HEK293 (cell line): Measurements from ENCODE around the gene PRKAR2B.
A peak's percentile ranks its signal among the peaks of the same experiment; 100 is the strongest.
"Not testable (repeated sequence)": the region's sequence is repeated elsewhere in the genome, so short reads cannot be mapped to it uniquely, and the experiment has no call there.

Experiments
- CTCF ChIA-PET: fragments of 350-600 bp; formaldehyde crosslinking; extraction: SDS; loops from one replicate; lab custom pipeline; 2021; ENCODE audit warnings: antibody characterized with exemption; lab: Yijun Ruan, JAX
- POLR2A ChIA-PET: fragments of 300-600 bp; formaldehyde crosslinking; extraction: SDS; loops from one replicate; lab custom pipeline; 2020; ENCODE audit warnings: antibody characterized with exemption, inconsistent platforms; lab: Yijun Ruan, JAX
- H3K27ac ChIP-seq: fragments of 200-500 bp; sonication (Bioruptor generic); 2 replicates; pipeline ENCODE4 v1.5.1; 2014; ENCODE audit warnings: low read depth, low read length, control low read depth, inconsistent platforms; ENCODE audit errors: extremely low read depth
- H3K36me3 ChIP-seq, 2 experiments: fragments of 200-500 bp in 1 of 2; sonication (Bioruptor generic) in 1 of 2; 1 replicate in 1 of 2; 2 replicates in 1 of 2; pipeline ENCODE4 v1.5.1; 2014 to 2017; ENCODE audit warnings: inconsistent platforms in 2 of 2, low read length in 2 of 2; ENCODE audit not compliant: control insufficient read depth in 2 of 2, insufficient read depth in 1 of 2
- H3K4me1 ChIP-seq: fragments of 200-500 bp; sonication (Bioruptor generic); 2 replicates; pipeline ENCODE4 v1.5.1; 2014; ENCODE audit warnings: mild to moderate bottlenecking, low read length, inconsistent platforms; ENCODE audit not compliant: control insufficient read depth, insufficient read depth
- H3K4me3 ChIP-seq: 2 replicates; pipeline ENCODE4 v1.5.1; 2011; ENCODE audit warnings: low read depth, mild to moderate bottlenecking, control low read depth, low read length, moderate library complexity
- H3K9me3 ChIP-seq: fragments of 200-500 bp; sonication (Bioruptor generic); 2 replicates; pipeline ENCODE4 v1.5.1; 2014; ENCODE audit warnings: low read depth, low read length, inconsistent platforms; ENCODE audit not compliant: control insufficient read depth, insufficient read depth
- REPIN1 ChIP-seq: fragments of 450-650 bp; formaldehyde crosslinking; IDR thresholded peaks from 2 replicates; pipeline ENCODE4 v1.5.1; 2017; ENCODE audit warnings: missing biosample characterization, missing genetic modification characterization, low read depth
- SALL2 ChIP-seq: fragments of 450-650 bp; formaldehyde crosslinking; IDR thresholded peaks from 2 replicates; pipeline ENCODE4 v1.5.0; 2017; ENCODE audit warnings: missing biosample characterization, mild to moderate bottlenecking, missing genetic modification characterization, borderline replicate concordance
- SP7 ChIP-seq: fragments of 450-650 bp; formaldehyde crosslinking; IDR thresholded peaks from 2 replicates; pipeline ENCODE4 v1.5.1; 2016; ENCODE audit warnings: missing biosample characterization, missing genetic modification characterization
- YY2 ChIP-seq: fragments of 450-650 bp; formaldehyde crosslinking; IDR thresholded peaks from 2 replicates; pipeline ENCODE4 v1.5.1; 2016; ENCODE audit warnings: missing biosample characterization, missing genetic modification characterization
- ZNF146 ChIP-seq: fragments of 450-650 bp; formaldehyde crosslinking; IDR thresholded peaks from 2 replicates; pipeline ENCODE4 v1.5.1; 2016; ENCODE audit warnings: missing biosample characterization, missing genetic modification characterization
- ZNF202 ChIP-seq: fragments of 450-650 bp; formaldehyde crosslinking; IDR thresholded peaks from 2 replicates; pipeline ENCODE4 v1.5.1; 2016; ENCODE audit warnings: missing biosample characterization, missing genetic modification characterization, borderline replicate concordance
- ZNF324 ChIP-seq: fragments of 450-650 bp; formaldehyde crosslinking; IDR thresholded peaks from 2 replicates; pipeline ENCODE4 v1.5.1; 2016; ENCODE audit warnings: missing biosample characterization, missing genetic modification characterization
- ZNF555 ChIP-seq: fragments of 450-650 bp; formaldehyde crosslinking; conservative IDR thresholded peaks from 2 replicates; pipeline ENCODE4 v1.5.1; 2017; ENCODE audit warnings: missing biosample characterization, mild to moderate bottlenecking, missing genetic modification characterization, inconsistent platforms
- ZNF626 ChIP-seq: fragments of 450-650 bp; sonication (Bioruptor Pico); formaldehyde crosslinking; IDR thresholded peaks from 2 replicates; pipeline ENCODE4 v1.5.1; 2018; ENCODE audit warnings: missing biosample characterization, missing genetic modification characterization, inconsistent platforms
- TF ChIP-seq, protein P1 (sequence below): fragments of 450-650 bp; formaldehyde crosslinking; IDR thresholded peaks from 2 replicates; pipeline ENCODE4 v1.5.1; 2016; ENCODE audit warnings: missing biosample characterization, missing genetic modification characterization
- TF ChIP-seq, protein P2 (sequence below): fragments of 450-650 bp; formaldehyde crosslinking; IDR thresholded peaks from 2 replicates; pipeline ENCODE4 v1.5.1; 2017; ENCODE audit warnings: missing biosample characterization, mild to moderate bottlenecking, missing genetic modification characterization, moderate library complexity
- TF ChIP-seq, protein P3 (sequence below): fragments of 450-650 bp; formaldehyde crosslinking; IDR thresholded peaks from 2 replicates; pipeline ENCODE4 v1.5.1; 2016; ENCODE audit warnings: missing biosample characterization, missing genetic modification characterization
- TF ChIP-seq, protein P4 (sequence below): fragments of 450-650 bp; formaldehyde crosslinking; IDR thresholded peaks from 2 replicates; pipeline ENCODE4 v1.5.1; 2017; ENCODE audit warnings: missing biosample characterization, missing genetic modification characterization
- TF ChIP-seq, protein P5 (sequence below): fragments of 450-650 bp; formaldehyde crosslinking; IDR thresholded peaks from 2 replicates; pipeline ENCODE4 v1.5.1; 2016; ENCODE audit warnings: missing biosample characterization, missing genetic modification characterization
- TF ChIP-seq, protein P6 (sequence below): fragments of 450-650 bp; formaldehyde crosslinking; IDR thresholded peaks from 2 replicates; pipeline ENCODE4 v1.5.1; 2016; ENCODE audit warnings: missing biosample characterization, missing genetic modification characterization
- TF ChIP-seq, protein P7 (sequence below): fragments of 450-650 bp; formaldehyde crosslinking; IDR thresholded peaks from 2 replicates; pipeline ENCODE4 v1.5.1; 2016; ENCODE audit warnings: missing biosample characterization, missing genetic modification characterization
- TF ChIP-seq, protein P8 (sequence below): fragments of 450-650 bp; formaldehyde crosslinking; IDR thresholded peaks from 2 replicates; pipeline ENCODE4 v1.5.1; 2016; ENCODE audit warnings: missing biosample characterization, missing genetic modification characterization

The PRKAR2B gene

DNA sequence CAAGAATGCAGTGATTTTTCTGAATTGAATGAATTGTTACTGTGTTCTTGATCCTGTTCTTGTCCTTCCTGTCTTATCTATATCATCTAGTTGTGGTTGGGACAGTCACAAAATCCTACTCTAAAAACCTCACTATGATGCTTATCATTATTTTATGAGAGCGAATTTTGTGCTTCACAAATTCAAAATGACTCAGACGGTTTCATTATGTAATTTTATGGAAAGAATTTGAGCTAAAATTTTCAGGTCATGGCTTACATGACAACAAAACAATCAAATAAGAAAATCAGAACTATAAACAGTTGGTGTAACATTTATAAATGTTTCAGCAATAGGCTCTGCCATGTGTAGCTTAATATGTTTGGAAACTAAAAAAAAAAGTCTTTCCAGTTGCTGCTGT, 6.9 kb downstream of the PRKAR2B start:
- TF ChIP-seq, protein P1, sequence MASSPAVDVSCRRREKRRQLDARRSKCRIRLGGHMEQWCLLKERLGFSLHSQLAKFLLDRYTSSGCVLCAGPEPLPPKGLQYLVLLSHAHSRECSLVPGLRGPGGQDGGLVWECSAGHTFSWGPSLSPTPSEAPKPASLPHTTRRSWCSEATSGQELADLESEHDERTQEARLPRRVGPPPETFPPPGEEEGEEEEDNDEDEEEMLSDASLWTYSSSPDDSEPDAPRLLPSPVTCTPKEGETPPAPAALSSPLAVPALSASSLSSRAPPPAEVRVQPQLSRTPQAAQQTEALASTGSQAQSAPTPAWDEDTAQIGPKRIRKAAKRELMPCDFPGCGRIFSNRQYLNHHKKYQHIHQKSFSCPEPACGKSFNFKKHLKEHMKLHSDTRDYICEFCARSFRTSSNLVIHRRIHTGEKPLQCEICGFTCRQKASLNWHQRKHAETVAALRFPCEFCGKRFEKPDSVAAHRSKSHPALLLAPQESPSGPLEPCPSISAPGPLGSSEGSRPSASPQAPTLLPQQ (tag by site-specific recombination), result no peak
- TF ChIP-seq, protein P2, sequence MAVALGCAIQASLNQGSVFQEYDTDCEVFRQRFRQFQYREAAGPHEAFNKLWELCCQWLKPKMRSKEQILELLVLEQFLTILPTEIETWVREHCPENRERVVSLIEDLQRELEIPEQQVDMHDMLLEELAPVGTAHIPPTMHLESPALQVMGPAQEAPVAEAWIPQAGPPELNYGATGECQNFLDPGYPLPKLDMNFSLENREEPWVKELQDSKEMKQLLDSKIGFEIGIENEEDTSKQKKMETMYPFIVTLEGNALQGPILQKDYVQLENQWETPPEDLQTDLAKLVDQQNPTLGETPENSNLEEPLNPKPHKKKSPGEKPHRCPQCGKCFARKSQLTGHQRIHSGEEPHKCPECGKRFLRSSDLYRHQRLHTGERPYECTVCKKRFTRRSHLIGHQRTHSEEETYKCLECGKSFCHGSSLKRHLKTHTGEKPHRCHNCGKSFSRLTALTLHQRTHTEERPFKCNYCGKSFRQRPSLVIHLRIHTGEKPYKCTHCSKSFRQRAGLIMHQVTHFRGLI (tag by site-specific recombination), result no peak
- no peak for TF ChIP-seq YY2 (tag by site-specific recombination)
- no peak for TF ChIP-seq ZNF626 (tag by site-specific recombination)
- no peak for TF ChIP-seq ZNF324 (tag by site-specific recombination)
- TF ChIP-seq SALL2 (tag by site-specific recombination), result no peak
- TF ChIP-seq, protein P3, sequence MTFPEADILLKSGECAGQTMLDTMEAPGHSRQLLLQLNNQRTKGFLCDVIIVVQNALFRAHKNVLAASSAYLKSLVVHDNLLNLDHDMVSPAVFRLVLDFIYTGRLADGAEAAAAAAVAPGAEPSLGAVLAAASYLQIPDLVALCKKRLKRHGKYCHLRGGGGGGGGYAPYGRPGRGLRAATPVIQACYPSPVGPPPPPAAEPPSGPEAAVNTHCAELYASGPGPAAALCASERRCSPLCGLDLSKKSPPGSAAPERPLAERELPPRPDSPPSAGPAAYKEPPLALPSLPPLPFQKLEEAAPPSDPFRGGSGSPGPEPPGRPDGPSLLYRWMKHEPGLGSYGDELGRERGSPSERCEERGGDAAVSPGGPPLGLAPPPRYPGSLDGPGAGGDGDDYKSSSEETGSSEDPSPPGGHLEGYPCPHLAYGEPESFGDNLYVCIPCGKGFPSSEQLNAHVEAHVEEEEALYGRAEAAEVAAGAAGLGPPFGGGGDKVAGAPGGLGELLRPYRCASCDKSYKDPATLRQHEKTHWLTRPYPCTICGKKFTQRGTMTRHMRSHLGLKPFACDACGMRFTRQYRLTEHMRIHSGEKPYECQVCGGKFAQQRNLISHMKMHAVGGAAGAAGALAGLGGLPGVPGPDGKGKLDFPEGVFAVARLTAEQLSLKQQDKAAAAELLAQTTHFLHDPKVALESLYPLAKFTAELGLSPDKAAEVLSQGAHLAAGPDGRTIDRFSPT (tag by site-specific recombination), result peak; percentile 57; the same call in 1 of the 2 replicates
- no peak for TF ChIP-seq SP7 (tag by site-specific recombination)
- TF ChIP-seq, protein P4, sequence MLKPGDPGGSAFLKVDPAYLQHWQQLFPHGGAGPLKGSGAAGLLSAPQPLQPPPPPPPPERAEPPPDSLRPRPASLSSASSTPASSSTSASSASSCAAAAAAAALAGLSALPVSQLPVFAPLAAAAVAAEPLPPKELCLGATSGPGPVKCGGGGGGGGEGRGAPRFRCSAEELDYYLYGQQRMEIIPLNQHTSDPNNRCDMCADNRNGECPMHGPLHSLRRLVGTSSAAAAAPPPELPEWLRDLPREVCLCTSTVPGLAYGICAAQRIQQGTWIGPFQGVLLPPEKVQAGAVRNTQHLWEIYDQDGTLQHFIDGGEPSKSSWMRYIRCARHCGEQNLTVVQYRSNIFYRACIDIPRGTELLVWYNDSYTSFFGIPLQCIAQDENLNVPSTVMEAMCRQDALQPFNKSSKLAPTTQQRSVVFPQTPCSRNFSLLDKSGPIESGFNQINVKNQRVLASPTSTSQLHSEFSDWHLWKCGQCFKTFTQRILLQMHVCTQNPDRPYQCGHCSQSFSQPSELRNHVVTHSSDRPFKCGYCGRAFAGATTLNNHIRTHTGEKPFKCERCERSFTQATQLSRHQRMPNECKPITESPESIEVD (tag by site-specific recombination), result peak; percentile 74
- TF ChIP-seq, protein P5, sequence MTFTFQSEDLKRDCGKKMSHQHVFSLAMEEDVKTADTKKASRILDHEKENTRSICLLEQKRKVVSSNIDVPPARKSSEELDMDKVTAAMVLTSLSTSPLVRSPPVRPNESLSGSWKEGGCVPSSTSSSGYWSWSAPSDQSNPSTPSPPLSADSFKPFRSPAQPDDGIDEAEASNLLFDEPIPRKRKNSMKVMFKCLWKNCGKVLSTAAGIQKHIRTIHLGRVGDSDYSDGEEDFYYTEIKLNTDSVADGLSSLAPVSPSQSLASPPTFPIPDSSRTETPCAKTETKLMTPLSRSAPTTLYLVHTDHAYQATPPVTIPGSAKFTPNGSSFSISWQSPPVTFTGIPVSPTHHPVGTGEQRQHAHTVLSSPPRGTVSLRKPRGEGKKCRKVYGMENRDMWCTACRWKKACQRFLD (tag by site-specific recombination), result no peak
- TF ChIP-seq, protein P6, sequence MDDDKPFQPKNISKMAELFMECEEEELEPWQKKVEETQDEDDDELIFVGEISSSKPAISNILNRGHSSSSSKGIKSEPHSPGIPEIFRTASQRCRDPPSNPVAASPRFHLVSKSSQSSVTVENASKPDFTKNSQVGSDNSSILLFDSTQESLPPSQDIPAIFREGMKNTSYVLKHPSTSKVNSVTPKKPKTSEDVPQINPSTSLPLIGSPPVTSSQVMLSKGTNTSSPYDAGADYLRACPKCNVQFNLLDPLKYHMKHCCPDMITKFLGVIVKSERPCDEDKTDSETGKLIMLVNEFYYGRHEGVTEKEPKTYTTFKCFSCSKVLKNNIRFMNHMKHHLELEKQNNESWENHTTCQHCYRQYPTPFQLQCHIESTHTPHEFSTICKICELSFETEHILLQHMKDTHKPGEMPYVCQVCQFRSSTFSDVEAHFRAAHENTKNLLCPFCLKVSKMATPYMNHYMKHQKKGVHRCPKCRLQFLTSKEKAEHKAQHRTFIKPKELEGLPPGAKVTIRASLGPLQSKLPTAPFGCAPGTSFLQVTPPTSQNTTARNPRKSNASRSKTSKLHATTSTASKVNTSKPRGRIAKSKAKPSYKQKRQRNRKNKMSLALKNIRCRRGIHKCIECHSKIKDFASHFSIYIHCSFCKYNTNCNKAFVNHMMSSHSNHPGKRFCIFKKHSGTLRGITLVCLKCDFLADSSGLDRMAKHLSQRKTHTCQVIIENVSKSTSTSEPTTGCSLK (tag by site-specific recombination), result no peak
- no peak for TF ChIP-seq ZNF555 (tag by site-specific recombination)
- TF ChIP-seq REPIN1 (tag by site-specific recombination), result no peak
- POLR2A ChIA-PET, result no interaction called here
- Histone ChIP-seq H3K27ac (no peak overlapping the region), H3K4me1 (peaks cover 4% of the 10 kb centered on the region; the same call in 1 of the 2 replicates), H3K4me3 (no peak overlapping the region), H3K36me3 (no peaks in the 10 kb centered on the region), H3K9me3 (no peaks in the 10 kb centered on the region)
- CTCF ChIA-PET, result interaction anchor here (1.3 kb wide), 1 partner anchor 397 kb away, joined by 3 read pairs; no protein-coding TSS in a partner anchor

DNA sequence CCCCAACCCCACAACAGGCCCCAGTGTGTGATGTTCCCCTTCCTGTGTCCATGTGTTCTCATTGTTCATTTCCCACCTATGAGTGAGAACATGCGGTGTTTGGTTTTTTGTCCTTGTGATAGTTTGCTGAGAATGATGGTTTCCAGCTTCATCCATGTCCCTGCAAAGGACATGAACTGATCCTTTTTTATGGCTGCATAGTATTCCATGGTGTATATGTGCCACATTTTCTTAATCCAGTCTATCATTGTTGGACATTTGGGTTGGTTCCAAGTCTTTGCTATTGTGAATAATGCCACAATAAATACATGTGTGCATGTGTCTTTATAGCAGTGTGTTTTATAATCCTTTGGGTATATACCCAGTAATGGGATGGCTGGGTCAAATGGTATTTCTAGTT, 10.5 kb downstream of the PRKAR2B start:
- TF ChIP-seq ZNF202 (0 out of 2 replicates have a peak, but pooled peaks have one; percentile 8), ZNF146 (tag by site-specific recombination) (peak; percentile 97)
- TF ChIP-seq, protein P7, sequence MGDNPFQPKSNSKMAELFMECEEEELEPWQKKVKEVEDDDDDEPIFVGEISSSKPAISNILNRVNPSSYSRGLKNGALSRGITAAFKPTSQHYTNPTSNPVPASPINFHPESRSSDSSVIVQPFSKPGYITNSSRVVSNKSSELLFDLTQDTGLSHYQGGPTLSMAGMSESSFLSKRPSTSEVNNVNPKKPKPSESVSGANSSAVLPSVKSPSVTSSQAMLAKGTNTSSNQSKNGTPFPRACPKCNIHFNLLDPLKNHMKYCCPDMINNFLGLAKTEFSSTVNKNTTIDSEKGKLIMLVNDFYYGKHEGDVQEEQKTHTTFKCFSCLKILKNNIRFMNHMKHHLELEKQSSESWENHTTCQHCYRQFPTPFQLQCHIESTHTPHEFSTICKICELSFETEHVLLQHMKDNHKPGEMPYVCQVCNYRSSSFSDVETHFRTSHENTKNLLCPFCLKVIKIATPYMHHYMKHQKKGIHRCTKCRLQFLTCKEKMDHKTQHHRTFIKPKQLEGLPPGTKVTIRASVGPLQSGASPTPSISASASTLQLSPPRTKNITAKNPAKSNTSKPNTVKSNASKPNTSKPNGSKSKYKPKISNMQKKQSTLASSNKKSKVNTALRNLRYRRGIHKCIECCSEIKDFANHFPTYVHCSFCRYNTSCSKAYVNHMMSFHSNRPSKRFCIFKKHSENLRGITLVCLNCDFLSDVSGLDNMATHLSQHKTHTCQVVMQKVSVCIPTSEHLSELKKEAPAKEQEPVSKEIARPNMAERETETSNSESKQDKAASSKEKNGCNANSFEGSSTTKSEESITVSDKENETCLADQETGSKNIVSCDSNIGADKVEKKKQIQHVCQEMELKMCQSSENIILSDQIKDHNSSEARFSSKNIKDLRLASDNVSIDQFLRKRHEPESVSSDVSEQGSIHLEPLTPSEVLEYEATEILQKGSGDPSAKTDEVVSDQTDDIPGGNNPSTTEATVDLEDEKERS (tag by site-specific recombination), result 0 out of 2 replicates have a peak, but pooled peaks have one; percentile 35
- TF ChIP-seq, protein P8, sequence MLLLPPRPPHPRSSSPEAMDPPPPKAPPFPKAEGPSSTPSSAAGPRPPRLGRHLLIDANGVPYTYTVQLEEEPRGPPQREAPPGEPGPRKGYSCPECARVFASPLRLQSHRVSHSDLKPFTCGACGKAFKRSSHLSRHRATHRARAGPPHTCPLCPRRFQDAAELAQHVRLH (tag by site-specific recombination), result 0 out of 2 replicates have a peak, but pooled peaks have one; percentile 63
- H3K27ac ChIP-seq, H3K9me3 ChIP-seq, POLR2A ChIA-PET, H3K36me3 ChIP-seq, H3K4me1 ChIP-seq, H3K4me3 ChIP-seq, CTCF ChIA-PET: not testable (repeated sequence)
